ENCODE data around the gene GNB1.

GNB1 gene

DNA sequence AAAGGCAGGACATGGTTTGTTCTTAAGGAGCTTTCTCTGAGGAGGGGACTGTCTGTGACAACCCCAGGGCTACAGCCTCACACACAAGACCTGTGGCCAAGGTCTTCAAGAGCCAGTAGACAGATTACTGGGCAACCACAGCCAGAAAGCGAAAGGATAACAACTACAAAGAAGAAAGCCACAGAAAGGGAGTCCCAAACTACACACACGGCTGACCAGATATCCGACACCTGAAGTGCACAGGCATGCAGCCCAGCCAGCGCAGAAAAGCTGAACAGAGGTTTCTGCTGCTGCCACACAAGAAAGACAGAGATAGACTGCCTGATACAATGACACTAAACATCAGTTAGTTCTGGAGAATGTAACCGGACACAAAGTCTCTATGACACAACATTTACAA is 91.2 kb downstream of the GNB1 start:
- TF ChIP-seq, protein P1, sequence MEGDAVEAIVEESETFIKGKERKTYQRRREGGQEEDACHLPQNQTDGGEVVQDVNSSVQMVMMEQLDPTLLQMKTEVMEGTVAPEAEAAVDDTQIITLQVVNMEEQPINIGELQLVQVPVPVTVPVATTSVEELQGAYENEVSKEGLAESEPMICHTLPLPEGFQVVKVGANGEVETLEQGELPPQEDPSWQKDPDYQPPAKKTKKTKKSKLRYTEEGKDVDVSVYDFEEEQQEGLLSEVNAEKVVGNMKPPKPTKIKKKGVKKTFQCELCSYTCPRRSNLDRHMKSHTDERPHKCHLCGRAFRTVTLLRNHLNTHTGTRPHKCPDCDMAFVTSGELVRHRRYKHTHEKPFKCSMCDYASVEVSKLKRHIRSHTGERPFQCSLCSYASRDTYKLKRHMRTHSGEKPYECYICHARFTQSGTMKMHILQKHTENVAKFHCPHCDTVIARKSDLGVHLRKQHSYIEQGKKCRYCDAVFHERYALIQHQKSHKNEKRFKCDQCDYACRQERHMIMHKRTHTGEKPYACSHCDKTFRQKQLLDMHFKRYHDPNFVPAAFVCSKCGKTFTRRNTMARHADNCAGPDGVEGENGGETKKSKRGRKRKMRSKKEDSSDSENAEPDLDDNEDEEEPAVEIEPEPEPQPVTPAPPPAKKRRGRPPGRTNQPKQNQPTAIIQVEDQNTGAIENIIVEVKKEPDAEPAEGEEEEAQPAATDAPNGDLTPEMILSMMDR (IDR thresholded peaks at IDR 0.05; ENCODE audit: low read depth, low read length) = no peak

DNA sequence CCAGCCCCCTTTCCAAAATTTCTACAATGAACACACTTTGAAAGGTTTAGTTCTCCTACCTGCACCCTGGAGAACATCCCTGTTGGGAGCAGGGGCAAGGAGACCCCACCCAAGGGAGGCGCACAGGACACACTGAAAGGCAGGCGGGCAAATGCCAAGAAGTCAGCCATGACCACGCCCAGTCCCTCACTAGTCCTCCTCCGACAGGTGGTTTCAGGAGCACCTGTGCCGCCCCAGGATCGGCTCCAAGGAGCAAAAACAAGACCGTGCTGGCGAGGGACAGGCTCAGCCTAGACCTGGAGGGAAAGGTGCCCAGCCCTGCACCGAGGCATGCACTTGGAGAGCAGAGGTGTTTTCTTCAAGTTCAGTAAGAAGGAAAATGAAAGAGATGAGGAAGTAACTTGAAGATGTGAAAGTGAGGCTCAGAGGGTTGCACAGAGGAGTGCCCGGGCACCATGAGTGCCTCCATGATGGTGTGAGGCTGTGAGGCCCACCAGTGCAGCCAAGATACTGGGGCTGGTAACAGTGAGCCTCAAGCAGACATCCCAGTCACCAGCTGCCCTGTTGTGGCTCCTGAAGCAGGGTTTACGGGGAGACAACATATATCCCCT is 93.1 kb downstream of the GNB1 start:
- TF ChIP-seq, protein P1 (IDR thresholded peaks at IDR 0.05; ENCODE audit: low read depth, low read length) = no peak
- H3K4me3 ChIP-seq (ENCODE audit: low read depth, low read length) = no peak overlapping the region

More for the DNA sequence above, 91.2 kb downstream of the GNB1 start:
- no peak overlapping the region for H3K4me3 ChIP-seq (ENCODE audit: low read depth, low read length)

DNA sequence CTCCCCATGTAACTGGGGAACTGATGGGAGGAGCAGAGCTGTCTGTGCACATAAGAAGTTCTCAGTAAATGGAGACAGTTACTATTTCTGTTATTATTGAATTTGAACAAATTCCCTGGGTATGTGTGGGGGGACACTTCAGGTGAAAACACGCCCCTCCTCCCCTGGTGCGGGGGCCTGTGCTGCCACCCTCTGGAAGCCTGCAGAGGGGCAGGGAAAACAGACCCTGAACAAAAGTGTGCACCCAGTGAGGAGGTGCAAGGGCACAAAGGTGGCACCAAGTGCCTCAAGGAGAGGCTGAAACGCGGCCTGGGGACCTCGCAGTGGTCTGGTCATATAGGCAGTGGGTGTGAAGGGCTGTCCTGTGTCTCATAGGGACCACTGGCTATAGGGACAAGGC is 94.4 kb downstream of the GNB1 start:
- TF ChIP-seq, protein P1 (IDR thresholded peaks at IDR 0.05; ENCODE audit: low read depth, low read length) = 0 out of 2 replicates have a peak, but pooled peaks have one; percentile 10
- no peak overlapping the region for H3K4me3 ChIP-seq (ENCODE audit: low read depth, low read length)

DNA sequence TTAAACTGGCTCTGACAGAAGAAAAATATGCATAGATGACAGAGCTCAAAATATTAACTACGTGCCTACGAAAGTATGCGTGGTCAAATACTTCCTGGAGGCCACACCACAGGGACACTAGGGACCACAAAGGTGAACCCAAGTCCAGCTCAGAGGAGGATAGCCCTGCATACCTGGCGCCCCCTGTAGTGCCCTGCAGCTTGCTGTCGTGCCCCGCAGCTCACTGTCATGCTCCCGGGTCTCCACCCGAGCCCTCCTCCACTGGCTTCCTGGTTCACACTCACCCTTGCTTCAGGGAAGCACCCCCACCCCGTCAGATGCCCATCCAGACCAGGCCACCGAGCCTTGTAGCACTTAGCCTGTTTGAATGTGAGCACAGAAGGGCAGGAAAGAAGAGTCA is 95.9 kb downstream of the GNB1 start:
- no peak overlapping the region for H3K4me3 ChIP-seq (ENCODE audit: low read depth, low read length)
- TF ChIP-seq, protein P1 (IDR thresholded peaks at IDR 0.05; ENCODE audit: low read depth, low read length) = no peak

DNA sequence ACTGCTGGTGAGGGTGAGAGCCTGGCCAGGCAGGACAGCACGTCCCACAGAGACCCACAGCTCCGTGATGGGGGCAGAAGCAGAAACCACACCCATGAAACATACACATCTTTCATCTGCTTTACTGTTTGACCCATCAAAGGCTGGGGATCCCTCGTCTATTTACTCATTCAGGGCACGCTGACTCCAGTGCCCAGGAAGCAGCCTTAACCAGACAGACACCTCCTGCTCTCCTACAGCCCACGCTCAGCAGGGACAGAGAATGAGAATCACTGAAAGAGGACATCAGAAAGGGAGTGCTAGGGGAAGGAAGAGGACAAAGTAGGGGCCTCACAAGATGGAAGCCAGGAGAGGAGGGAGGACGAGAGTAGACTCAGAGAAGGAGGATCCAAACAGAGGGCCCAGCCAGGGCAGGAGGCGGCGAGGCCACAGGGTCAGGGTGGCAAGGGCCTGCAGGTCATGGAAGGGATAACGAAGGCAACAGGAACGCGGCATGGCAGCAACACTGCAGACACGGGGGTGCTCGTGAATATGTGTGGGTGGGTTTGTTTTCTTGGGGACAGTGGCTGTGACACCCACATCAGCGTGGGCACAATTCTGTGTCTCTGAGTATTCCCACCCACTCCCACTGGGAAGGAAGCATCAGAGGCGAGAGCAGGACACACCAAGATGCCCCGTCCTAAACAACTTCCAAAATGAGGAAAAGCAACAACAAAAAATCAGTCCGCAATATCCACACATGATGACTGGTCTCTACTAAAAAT is 97.2 kb downstream of the GNB1 start:
- H3K4me3 ChIP-seq (ENCODE audit: low read depth, low read length) = no peak overlapping the region
- TF ChIP-seq, protein P1 (IDR thresholded peaks at IDR 0.05; ENCODE audit: low read depth, low read length) = no peak

DNA sequence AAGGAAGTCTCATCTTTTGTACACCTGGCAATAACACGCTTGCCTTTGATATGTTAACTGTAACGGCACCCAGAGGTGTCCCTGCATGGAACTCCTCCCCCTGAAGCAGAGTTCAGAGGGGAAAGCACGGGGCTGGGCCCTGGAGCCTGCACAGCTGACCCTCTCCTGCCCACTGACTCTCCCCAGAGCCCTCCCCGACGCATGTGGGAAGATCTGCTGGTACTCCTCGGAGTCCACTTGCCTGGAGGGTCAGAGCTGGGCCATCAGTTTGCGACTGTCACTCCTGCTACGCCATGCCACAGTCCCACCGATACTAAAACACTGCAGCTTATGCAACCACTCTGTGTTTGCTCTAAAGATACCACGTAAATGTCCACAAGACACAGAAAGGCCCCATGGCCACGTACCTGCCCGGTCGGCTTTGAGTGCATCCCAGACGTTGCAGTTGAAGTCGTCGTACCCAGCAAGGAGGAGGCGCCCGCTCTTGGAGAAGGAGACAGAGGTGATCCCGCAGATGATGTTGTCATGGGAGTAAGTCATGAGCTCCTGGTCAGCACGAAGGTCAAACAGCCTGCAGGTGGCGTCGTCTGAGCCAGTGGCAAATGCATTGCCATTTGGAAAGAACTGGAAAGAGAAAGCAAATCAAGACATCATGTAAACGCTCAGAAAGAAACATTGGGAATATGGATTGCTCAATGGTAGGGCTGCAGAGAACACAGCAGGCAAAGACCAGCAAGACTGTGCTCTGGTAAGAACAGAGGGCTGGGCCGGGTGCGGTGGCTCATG is 102.0 kb downstream of the GNB1 start:
- no peak overlapping the region for H3K4me3 ChIP-seq (ENCODE audit: low read depth, low read length)
- TF ChIP-seq, protein P1 (IDR thresholded peaks at IDR 0.05; ENCODE audit: low read depth, low read length) = no peak

Data from WI38 (cell line).